Naive thymus-derived CD8-positive, alpha-beta T cell (primary cell): ENCODE data around the gene COL11A2. TPM values are rescaled to one million over a fixed set of nuclear protein-coding genes. Genes with fewer than 3 reads are reported as not detected.

Experiments used
- ATAC-seq, 2 donors: fragments of 150-1000 bp; cut with Tn5 transposase in 1 of 2; sonication (Bioruptor Pico), chemical (Tn5 transposase) in 1 of 2; 1 replicate in 1 of 2; 2 replicates in 1 of 2; pipeline ENCODE4 v1.10.0; 2021; ENCODE audit warnings: mild to moderate bottlenecking in 2 of 2, moderate library complexity in 2 of 2
- POLR2A ChIA-PET: fragments of 350-600 bp; sonication (Branson Sonifier 250); formaldehyde crosslinking; loops from one replicate; lab custom pipeline; 2021; ENCODE audit warnings: antibody characterized with exemption; lab: Charles Lee
- DNase-seq, 10 donors: peaks; one replicate each; pipeline versions ENCODE4 v3.0.0 to v3.0.0-alpha.2; 2020 to 2022
- H3K27ac Mint-ChIP-seq, 10 donors: one replicate each; pipeline ENCODE4 v1.8.0; 2020 to 2022; ENCODE audit warnings: mild to moderate bottlenecking in 10 of 10, mixed read lengths in 10 of 10, moderate library complexity in 4 of 10, inconsistent platforms in 1 of 10
- H3K27me3 Mint-ChIP-seq, 5 donors: one replicate each; pipeline ENCODE4 v1.8.0; 2021 to 2022; ENCODE audit warnings: mixed read lengths in 5 of 5
- H3K36me3 Mint-ChIP-seq, 3 donors: one replicate each; pipeline ENCODE4 v1.8.0; 2020 to 2022; ENCODE audit warnings: mixed read lengths in 3 of 3, mild to moderate bottlenecking in 2 of 3, inconsistent platforms in 1 of 3
- H3K4me1 Mint-ChIP-seq, 4 donors: one replicate each; pipeline ENCODE4 v1.8.0; 2021 to 2022; ENCODE audit warnings: mixed read lengths in 4 of 4
- H3K4me3 Mint-ChIP-seq, 10 donors: one replicate each; pipeline ENCODE4 v1.8.0; 2020 to 2022; ENCODE audit warnings: mild to moderate bottlenecking in 10 of 10, mixed read lengths in 10 of 10, moderate library complexity in 6 of 10, inconsistent platforms in 1 of 10
- H3K9me3 Mint-ChIP-seq, 9 donors: one replicate each; pipeline ENCODE4 v1.8.0; 2020 to 2022; ENCODE audit warnings: mixed read lengths in 9 of 9, mild to moderate bottlenecking in 3 of 9, inconsistent platforms in 1 of 9, moderate library complexity in 1 of 9
- polyA plus RNA-seq, 3 donors: library from polyadenylated mRNA; unstranded; fragments of 300-500 nt; fragmentation: Illumina TruSeq; gene quantifications; one replicate each; pipeline ENCODE4 v1.2.3, GENCODE V29; 2021
- total RNA-seq, 8 experiments: library from RNA in 2 of 8; stranded (reverse) in 2 of 8; gene quantifications; one replicate each; pipeline ENCODE4 v1.2.3 and lab custom pipeline; 2021 to 2026

COL11A2 gene
- total and polyA plus RNA-seq, 5 experiments from 2014 or later, result 0.08 to 8.0 (median 0.48) TPM

- DNase-seq (no peak), ATAC-seq (no peak)
- peaks cover 6 to 37% (median 16%) of the 10 kb centered on the region in 3 donors for H3K36me3 Mint-ChIP-seq
- H3K27ac Mint-ChIP-seq, result peak overlapping the region; percentile 46 to 95 (median 87)
- peaks cover 36 to 72% (median 69%) of the 10 kb centered on the region in 4 donors for H3K4me1 Mint-ChIP-seq
- H3K27me3 Mint-ChIP-seq, result no peaks in the 10 kb centered on the region
- H3K4me3 Mint-ChIP-seq, result peak overlapping the region; percentile 21 to 100 (median 94)
- no peaks in the 10 kb centered on the region for H3K9me3 Mint-ChIP-seq
- POLR2A ChIA-PET, result interaction anchor here (0.7 to 3.3 kb wide), 7 partner anchors 13 to 365 kb away, joined by 3 to 37 read pairs (median 16); partner anchors contain the start of genes RPS18 and VPS52
Observed at GRCh38 chr6:33206027-33206863, 14.0 kb upstream of the COL11A2 start.

- peak overlapping the region; percentile 46 to 96 (median 90) for H3K27ac Mint-ChIP-seq
- DNase-seq (peak in 1 of 10 donors; percentile 29), ATAC-seq (no peak)
- H3K4me3 Mint-ChIP-seq, result peak overlapping the region; percentile 76 to 100 (median 96)
- H3K27me3 Mint-ChIP-seq, result no peaks in the 10 kb centered on the region
- POLR2A ChIA-PET, result interaction anchor here (0.7 to 2.4 kb wide), 8 partner anchors 9 to 364 kb away, joined by 3 to 18 read pairs (median 4); partner anchors contain the start of genes RPS18 and VPS52
- H3K9me3 Mint-ChIP-seq, result no peaks in the 10 kb centered on the region
- H3K4me1 Mint-ChIP-seq, result peaks cover 39 to 80% (median 74%) of the 10 kb centered on the region in 4 donors
- H3K36me3 Mint-ChIP-seq, result peaks cover 6 to 34% (median 13%) of the 10 kb centered on the region in 3 donors
Observed at GRCh38 chr6:33205191-33206026, 13.1 kb upstream of the COL11A2 start.

GRCh38 chr6:33204415-33205190 is 12.3 kb upstream of the COL11A2 start, which contains the start of gene HSD17B8:
HSD17B8 (plus strand) TSS chr6:33204655; CDS start chr6:33204669, 14 bp downstream.
- H3K4me1 Mint-ChIP-seq, result peaks cover 38 to 78% (median 70%) of the 10 kb centered on the region in 4 donors
- H3K27ac Mint-ChIP-seq, result peak within 1 kb of the TSS; percentile 46 to 98 (median 92)
- H3K4me3 Mint-ChIP-seq, result peak within 1 kb of the TSS; percentile 76 to 100 (median 96)
- ATAC-seq, result peak; percentile 60 to 65
- DNase-seq, result peak; percentile 78 to 94 (median 84)
- H3K27me3 Mint-ChIP-seq, result no peaks in the 10 kb centered on the region
- H3K9me3 Mint-ChIP-seq, result no peaks in the 10 kb centered on the region
- POLR2A ChIA-PET, result interaction anchor here (0.5 to 2.4 kb wide), 10 partner anchors 8 to 1303 kb away, joined by 3 to 18 read pairs (median 4); partner anchors contain the start of genes RPS18, VPS52 and ZBTB12
- peaks cover 6 to 26% (median 12%) of the 10 kb centered on the region in 3 donors for H3K36me3 Mint-ChIP-seq

GRCh38 chr6:33204165-33204414 is 11.8 kb upstream of the COL11A2 start:
- H3K36me3 Mint-ChIP-seq, result peaks cover 6 to 24% (median 12%) of the 10 kb centered on the region in 3 donors
- ATAC-seq (no peak), DNase-seq (no peak)
- H3K27me3 Mint-ChIP-seq, result no peaks in the 10 kb centered on the region
- POLR2A ChIA-PET, result interaction anchor here (0.5 to 2.4 kb wide), 7 partner anchors 8 to 1302 kb away, joined by 3 to 18 read pairs (median 4); partner anchors contain the start of genes RPS18, VPS52 and ZBTB12
- H3K4me1 Mint-ChIP-seq, result peaks cover 35 to 78% (median 69%) of the 10 kb centered on the region in 4 donors
- peak overlapping the region; percentile 35 to 98 (median 91) for H3K27ac Mint-ChIP-seq
- H3K9me3 Mint-ChIP-seq, result no peaks in the 10 kb centered on the region
- H3K4me3 Mint-ChIP-seq, result peak overlapping the region; percentile 76 to 100 (median 96)

- ATAC-seq, result no peak
- H3K9me3 Mint-ChIP-seq, result no peaks in the 10 kb centered on the region
- H3K4me1 Mint-ChIP-seq, result peaks cover 34 to 78% (median 69%) of the 10 kb centered on the region in 4 donors
- POLR2A ChIA-PET, result interaction anchor here (0.7 to 1.9 kb wide), 4 partner anchors 45 to 232 kb away, joined by 3 to 7 read pairs (median 5); partner anchors contain the start of genes B3GALT4 and RGL2
- H3K4me3 Mint-ChIP-seq, result peak overlapping the region; percentile 76 to 100 (median 96)
- H3K27ac Mint-ChIP-seq, result peak overlapping the region; percentile 35 to 98 (median 90)
- peaks cover 6 to 24% (median 12%) of the 10 kb centered on the region in 3 donors for H3K36me3 Mint-ChIP-seq
- no peaks in the 10 kb centered on the region for H3K27me3 Mint-ChIP-seq
- DNase-seq, result no peak
Observed at GRCh38 chr6:33203443-33204164, 11.3 kb upstream of the COL11A2 start.

GRCh38 chr6:33202799-33203198 is 10.5 kb upstream of the COL11A2 start:
- H3K27ac Mint-ChIP-seq, result peak overlapping the region in 9 of 10 donors; percentile 15 to 98 (median 66)
- POLR2A ChIA-PET, result interaction anchor here (0.7 to 1.9 kb wide), 3 partner anchors 46 to 96 kb away, joined by 3 to 7 read pairs (median 5); partner anchors contain the start of genes B3GALT4 and RGL2

GRCh38 chr6:33201935-33202334 is 9.7 kb upstream of the COL11A2 start:
- Mint-ChIP-seq H3K4me1 (peaks cover 46 to 87% (median 81%) of the 10 kb centered on the region in 4 donors), H3K27me3 (no peaks in the 10 kb centered on the region), H3K36me3 (peaks cover 6 to 34% (median 12%) of the 10 kb centered on the region in 3 donors), H3K9me3 (no peaks in the 10 kb centered on the region), H3K4me3 (peak overlapping the region; percentile 98 to 100 (median 99)), H3K27ac (peak overlapping the region in 9 of 10 donors; percentile 73 to 99 (median 88))
- POLR2A ChIA-PET, result interaction anchor here (1.9 kb wide), 1 partner anchor 75 kb away, joined by 5 read pairs; the partner anchor contains the start of gene B3GALT4
- no peak for ATAC-seq
- DNase-seq, result no peak

More at GRCh38 chr6:33202799-33203198, 10.5 kb upstream of the COL11A2 start:
- Mint-ChIP-seq H3K4me3 (peak overlapping the region; percentile 28 to 100 (median 96)), H3K4me1 (peaks cover 39 to 83% (median 77%) of the 10 kb centered on the region in 4 donors), H3K36me3 (peaks cover 6 to 26% (median 12%) of the 10 kb centered on the region in 3 donors), H3K9me3 (no peaks in the 10 kb centered on the region), H3K27me3 (no peaks in the 10 kb centered on the region)
- DNase-seq, result no peak
- ATAC-seq, result no peak

GRCh38 chr6:33201147-33201545 is 8.9 kb upstream of the COL11A2 start:
- Mint-ChIP-seq H3K36me3 (peaks cover 6 to 40% (median 12%) of the 10 kb centered on the region in 3 donors), H3K27me3 (no peaks in the 10 kb centered on the region), H3K4me1 (peaks cover 46 to 90% (median 80%) of the 10 kb centered on the region in 4 donors), H3K9me3 (no peaks in the 10 kb centered on the region), H3K4me3 (peak overlapping the region; percentile 98 to 100 (median 99)), H3K27ac (peak overlapping the region; percentile 95 to 100 (median 99))
- ATAC-seq (no peak), DNase-seq (no peak)
- POLR2A ChIA-PET, result no interaction called here

GRCh38 chr6:33200219-33201146 is 8.2 kb upstream of the COL11A2 start, which contains the start of the genes RXRB and SLC39A7:
RXRB (minus strand) TSS chr6:33200665; CDS start chr6:33200476, 189 bp downstream.
SLC39A7 (plus strand) TSS chr6:33200867; CDS start chr6:33201246, 379 bp downstream.
- H3K36me3 Mint-ChIP-seq, result peaks cover 6 to 47% (median 15%) of the 10 kb centered on the region in 3 donors
- H3K9me3 Mint-ChIP-seq, result no peaks in the 10 kb centered on the region
- peak; percentile 95 to 100 (median 99) for DNase-seq
- peak; percentile 76 to 80 for ATAC-seq
- peak within 1 kb of the TSS; percentile 95 to 100 (median 99) for H3K27ac Mint-ChIP-seq
- POLR2A ChIA-PET, result interaction anchor here (0.7 to 4.2 kb wide), 11 partner anchors 8 to 356 kb away, joined by 3 to 43 read pairs (median 5); partner anchors contain the start of genes B3GALT4, HLA-DMA, RING1 and RPS18
- H3K4me3 Mint-ChIP-seq, result peak within 1 kb of the TSS; percentile 98 to 100 (median 99)
- H3K4me1 Mint-ChIP-seq, result peaks cover 48 to 85% (median 77%) of the 10 kb centered on the region in 4 donors
- no peaks in the 10 kb centered on the region for H3K27me3 Mint-ChIP-seq
